ENCODE data around the gene SRGAP2.
"Not testable (repeated sequence)": the region's sequence is repeated elsewhere in the genome, so short reads cannot be mapped to it uniquely, and the experiment has no call there.

Gene SRGAP2

DNA sequence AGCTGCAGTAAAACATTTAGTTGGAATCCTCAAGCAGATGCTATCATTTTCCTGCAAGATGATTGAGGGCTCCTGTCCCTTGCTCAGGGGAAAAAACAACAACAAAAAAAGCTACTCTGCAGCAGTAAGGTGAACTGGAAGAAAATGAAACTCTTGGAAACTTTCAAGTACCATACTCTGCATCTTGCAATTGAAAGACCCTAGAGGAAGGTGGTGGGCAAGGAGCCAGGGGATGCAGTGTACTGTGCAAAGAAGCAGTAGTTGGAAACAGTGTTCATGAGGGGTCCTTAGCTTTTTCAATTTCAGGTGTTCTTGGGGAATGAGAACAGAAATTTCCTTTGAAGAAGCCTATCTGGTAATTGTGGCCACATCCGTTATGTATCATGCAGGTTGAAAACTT, 7.5 kb downstream of the SRGAP2 start:
- FAIRE-seq, result not testable (repeated sequence)

- not testable (repeated sequence) for FAIRE-seq
These were observed 12.5 kb downstream of the SRGAP2 start for GRCh38 chr1:206215600-206216392.

DNA sequence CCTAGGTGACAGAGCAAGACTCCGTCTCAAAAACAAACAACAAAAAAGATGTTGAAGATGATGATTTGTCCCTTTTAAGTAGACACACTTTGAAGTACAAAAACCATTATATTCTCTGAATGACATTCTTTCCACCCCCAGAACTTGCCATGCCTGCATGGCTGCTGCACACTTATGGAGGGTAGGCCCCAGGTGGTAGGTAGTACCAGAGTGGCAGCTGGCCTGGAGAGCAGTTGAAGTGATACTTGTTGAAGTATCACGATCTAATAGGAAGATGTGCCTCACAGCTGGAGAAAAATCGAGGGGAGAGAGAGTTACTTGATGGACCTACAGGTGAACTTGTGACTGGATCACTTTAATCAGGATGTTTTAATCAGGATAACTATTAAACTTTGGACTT, 14.9 kb downstream of the SRGAP2 start:
- FAIRE-seq, result not testable (repeated sequence)

GRCh38 chr1:206218765-206219164, 15.4 kb downstream of the SRGAP2 start:
- FAIRE-seq, result not testable (repeated sequence)

DNA sequence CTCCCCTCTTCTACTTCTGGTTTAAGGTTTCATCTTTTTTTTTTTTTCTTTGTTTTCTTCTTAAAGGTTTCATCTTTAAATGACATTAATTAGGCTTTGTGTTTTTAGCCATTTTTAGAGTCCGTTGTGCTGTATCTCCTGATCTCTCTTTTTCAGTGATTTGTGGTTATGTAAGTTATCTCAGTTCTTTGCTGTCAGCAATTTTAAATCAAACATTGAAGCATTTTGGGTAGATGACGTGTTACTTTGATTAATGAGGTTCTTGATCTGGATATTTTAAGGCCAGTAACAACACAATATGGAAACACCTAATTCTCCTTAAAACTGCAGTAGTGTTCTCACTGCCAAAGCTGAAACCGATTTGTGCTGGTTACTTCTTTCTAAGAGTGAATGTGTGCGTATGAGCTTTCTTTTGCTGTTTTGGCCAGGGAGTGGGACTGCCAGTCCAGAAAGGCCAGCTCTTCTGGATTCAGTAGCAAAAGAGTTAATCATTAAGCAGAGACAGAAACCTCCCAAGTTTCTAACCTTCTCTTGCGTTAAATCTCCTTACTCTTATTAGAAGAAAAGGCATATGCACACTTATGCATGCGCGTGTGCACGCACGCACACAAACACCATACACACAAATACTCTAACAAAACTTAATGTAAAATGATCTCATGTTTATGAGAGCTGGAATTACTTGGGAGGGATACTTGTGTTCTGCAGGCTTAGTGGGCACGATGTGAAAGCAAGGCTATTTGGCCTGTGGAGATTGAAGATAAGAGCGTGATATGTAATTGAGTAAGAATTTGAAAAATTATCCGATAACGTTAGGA, 16.4 kb downstream of the SRGAP2 start:
- not testable (repeated sequence) for FAIRE-seq

DNA sequence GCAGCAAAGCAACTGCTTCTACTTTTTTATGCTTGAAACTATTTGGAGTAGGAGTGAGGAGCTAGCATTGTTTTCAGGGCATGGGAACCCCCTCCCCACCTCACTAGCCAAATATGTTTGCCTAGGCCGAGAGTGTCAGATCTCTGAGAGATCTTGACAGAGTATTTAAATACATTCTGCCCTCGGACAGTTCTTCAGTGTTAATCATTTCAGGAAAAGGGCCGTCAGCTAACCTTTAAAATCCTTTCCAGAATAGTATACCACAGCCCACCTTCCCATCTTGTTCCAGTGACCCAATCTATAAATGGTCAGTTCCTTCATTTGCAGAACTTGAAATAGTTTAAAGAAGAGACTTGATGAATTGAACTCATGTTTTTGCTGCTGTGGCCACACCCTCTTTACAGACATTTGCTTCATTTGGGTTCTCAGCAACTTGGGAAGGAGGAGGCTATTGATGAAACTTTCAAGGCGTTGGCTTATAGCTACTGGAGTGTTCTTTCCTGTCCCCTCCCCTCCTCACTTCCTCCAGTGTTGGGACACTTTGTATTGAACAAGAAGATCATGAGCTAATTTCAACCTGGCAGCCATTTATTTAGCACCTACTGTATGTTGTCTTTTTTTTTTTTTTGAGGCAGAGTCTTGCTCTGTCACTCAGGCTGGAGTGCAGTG, 17.1 kb downstream of the SRGAP2 start:
- FAIRE-seq, result not testable (repeated sequence)

GRCh38 chr1:206221585-206221984, 18.2 kb downstream of the SRGAP2 start:
- FAIRE-seq, result not testable (repeated sequence)

GRCh38 chr1:206224190-206224776, 20.9 kb downstream of the SRGAP2 start:
- not testable (repeated sequence) for FAIRE-seq

GRCh38 chr1:206225386-206225785, 22.0 kb downstream of the SRGAP2 start:
- not testable (repeated sequence) for FAIRE-seq

DNA sequence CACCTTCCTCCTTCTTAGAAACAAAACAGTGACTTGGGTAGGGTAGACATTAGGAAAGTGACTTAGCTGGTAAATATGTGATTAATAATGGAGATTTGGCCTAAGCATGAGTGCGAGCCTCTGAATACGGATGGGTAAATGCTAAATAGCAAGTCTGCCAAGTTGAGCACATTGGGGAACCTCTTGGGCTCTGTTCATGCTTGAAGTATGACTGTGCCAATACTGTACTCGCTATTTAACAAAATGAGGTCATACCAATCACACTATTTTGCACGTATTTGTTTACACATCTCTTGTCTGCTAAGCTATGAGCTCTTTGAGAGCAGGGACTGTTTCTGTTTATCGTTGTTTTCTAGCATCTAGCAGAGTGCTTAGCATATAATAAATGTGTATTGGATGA, 23.5 kb downstream of the SRGAP2 start:
- FAIRE-seq, result not testable (repeated sequence)

DNA sequence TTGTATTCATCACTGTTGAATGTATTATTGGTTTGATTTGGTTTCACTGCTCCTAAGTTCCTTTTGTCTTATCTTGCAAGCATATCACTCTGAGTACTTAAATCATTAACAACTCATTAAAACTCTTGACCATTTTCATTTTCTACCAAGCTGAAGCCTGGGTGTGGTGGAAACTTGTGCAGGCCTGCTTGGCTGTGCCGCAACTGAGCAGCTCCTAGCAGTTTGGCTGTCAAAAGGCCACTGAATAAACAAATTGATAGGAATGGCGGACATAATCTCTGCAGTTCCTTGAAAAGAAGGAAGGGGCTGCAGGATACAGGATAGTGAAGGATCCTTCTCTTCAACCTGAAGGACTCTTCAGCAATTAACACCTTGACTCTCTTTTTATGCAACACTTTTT, 25.9 kb downstream of the SRGAP2 start:
- FAIRE-seq, result not testable (repeated sequence)

DNA sequence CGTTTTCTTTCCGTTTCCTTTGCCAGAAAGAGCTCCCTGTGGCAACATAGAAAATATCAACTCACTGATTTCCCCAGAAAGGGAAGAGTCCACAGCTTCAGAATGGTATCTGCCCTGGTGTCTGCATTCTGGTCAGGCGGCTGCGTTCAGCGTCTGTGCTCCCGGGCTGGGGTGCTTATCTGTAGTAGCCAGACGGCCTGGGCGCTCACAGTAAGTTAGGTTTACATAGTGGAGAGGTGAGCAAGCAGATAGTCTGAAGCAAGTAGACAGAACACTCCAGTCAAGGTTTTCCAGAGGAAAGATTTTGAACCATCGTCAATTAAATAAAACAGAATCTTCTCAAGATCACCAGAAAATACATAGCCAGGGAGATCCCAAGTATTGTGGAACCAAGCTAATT, 28.6 kb downstream of the SRGAP2 start:
- FAIRE-seq, result not testable (repeated sequence)

DNA sequence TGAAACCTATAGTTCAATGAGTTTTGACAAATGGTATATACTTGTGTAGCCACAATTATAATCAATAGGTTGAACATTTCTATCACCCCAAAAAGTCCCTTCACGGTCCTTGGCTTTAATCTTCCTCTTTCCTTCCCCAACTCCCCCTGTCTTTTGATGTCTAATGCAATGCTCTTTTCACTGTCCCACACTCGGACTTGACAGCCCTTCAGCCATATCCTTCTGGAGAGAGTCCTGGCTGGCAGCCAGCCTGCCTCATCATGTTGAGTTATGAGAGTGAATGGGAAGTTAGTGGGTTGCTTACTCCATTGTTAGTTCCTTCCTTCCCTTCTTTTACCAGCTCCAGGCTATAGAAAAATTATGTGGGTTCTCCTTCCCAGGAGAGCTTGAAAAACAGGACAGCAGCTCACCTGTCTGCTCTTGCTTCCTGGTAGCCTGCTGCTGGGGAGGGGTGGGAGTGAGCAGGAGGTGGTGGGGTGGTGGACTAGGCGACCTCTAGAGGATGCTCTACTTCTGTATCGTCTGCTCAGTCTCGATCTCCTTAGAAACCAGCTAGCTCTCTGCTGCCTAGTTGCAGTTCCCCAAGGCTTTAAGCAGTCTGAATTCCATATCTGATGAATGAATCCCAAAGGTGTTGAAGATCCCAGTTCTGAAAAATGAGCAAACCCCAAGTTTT, 29.8 kb downstream of the SRGAP2 start:
- FAIRE-seq, result not testable (repeated sequence)

- not testable (repeated sequence) for FAIRE-seq
These were observed 31.0 kb downstream of the SRGAP2 start for GRCh38 chr1:206234189-206234916.

DNA sequence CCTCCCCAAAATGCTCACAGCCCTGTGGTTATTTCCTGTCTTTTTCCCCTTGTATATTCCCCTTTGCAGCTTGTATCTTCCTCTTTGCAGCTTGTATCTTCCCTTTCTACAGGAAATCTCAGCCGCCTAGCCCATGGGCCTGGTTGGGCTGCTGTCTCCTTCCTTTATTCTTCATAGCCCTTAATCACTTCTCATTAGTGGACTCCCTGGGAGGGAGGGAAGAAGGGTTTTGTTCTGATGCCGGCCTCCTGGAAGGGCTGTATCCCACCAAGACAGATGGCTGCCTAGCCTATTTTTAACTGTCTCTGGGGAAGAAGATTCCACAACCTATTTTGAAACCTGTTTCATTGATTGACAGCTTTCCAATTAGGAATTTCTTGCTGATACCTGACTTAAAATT, 31.8 kb downstream of the SRGAP2 start:
- not testable (repeated sequence) for FAIRE-seq

DNA sequence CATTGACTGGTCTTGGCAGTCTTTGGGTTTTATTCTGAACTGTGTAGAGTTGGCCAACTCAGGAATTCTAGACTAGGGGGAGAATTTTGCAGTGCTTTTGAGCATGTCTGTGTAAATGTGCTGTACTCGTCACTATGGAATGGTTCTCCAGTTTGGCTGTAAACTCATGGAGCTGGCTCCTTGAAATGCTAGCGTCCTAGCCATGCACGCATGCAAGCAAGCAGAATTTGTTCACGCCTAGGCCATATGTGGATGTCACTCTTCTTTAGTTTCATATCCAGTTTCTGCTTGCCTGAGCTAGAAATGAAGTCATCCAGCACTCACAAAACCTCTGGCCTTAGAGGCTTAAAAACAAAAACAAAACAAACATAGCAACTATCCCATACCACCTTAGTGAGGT, 36.9 kb downstream of the SRGAP2 start:
- not testable (repeated sequence) for FAIRE-seq

DNA sequence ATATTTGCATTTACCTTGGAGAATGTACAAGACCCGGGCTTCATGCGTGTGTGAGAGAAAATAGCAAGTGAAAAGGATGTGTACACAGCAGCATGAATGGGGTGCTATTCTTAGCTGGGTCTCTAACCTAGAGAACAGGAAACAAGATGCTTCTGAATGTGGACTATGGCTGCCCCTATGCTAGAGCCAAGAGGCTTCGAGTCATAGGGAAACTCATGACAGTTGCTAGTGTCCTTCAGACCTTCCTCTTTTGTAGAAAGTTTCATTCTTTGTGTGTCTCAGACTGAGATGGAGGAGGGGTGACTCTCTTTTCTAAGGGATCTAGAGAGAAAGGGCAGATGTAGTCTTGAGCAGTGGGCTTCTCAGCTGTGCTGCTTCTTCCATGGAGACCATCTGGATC, 40.0 kb downstream of the SRGAP2 start:
- not testable (repeated sequence) for FAIRE-seq

DNA sequence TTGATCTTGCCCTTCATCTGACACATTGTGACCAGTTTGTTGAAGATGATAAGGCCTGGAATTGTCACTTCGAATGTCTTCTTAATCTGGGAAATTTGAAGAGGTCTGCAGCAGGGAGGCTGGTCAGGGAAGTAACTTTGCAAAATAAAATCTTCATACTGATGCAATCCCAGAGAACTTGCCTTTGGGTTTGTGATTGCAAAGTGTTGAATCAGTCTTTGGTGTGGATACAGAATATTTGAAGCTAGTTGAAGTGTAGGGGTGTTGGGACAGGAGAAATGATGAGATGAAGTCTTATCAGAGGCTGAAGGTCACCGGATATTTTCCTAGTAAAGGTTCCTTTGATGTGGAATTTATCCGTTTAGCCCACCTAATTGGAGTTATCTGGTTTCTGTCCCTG, 42.1 kb downstream of the SRGAP2 start:
- FAIRE-seq, result not testable (repeated sequence)

GRCh38 chr1:206246129-206246886, 43.0 kb downstream of the SRGAP2 start:
- FAIRE-seq, result not testable (repeated sequence)

DNA sequence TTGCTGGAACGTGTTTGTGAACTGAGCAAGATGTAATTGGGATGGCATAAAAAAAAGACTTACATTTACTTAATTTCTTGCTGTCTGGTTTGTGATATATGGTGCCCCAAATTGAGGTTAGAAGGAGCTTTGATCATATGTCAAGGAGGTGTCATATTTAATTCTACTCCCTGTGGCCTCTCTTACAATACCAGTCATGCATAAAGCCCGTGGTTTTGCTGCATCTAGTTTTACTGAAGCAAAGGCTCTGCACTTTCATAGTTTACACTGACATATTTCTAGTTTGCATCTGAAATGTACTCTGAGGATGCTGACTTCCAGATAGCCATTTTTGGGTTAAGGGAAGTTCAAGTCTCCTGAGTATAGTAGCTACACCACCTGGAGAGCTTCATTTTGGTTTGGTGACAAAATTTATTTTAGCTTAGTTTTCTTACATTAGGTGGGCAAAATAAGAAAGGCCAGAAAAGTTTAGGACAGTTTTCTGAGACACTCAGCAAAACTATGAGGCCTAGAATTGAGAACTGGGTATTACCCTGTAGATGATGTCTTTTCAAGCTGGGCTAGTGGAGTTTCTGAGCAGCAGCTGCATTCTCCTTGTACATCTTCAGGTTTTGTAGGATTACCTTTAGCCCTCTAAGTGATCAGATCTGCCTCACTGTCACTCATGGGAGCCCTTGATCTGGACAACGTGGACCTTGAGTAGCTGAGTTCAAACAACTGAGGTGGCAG, 47.8 kb downstream of the SRGAP2 start:
- not testable (repeated sequence) for FAIRE-seq

All from G401.6 (cell line).